H1 (cell line): Measurements from ENCODE around the gene LY6G6D. TPM values are rescaled to one million over a fixed set of nuclear protein-coding genes. Genes with fewer than 3 reads are reported as not detected.

Source experiments
- SP1 ChIP-seq: IDR thresholded peaks from 2 replicates; pipeline ENCODE4 v1.6.1; 2011; ENCODE audit warnings: low read depth, low read length
- TAF1 ChIP-seq: IDR thresholded peaks from 2 replicates; pipeline ENCODE4 v1.6.1; 2011; ENCODE audit warnings: mild to moderate bottlenecking, low read depth, low read length
- TBP ChIP-seq: IDR thresholded peaks from 2 replicates; pipeline ENCODE4 v1.6.1; 2011; ENCODE audit warnings: low read depth, low read length, improper control_type of control experiment
- YY1 ChIP-seq: IDR thresholded peaks from 2 replicates; pipeline ENCODE4 v1.6.1; 2011; ENCODE audit warnings: low read depth, mild to moderate bottlenecking, low read length
- polyA plus RNA-seq, 7 experiments: library from polyadenylated mRNA; depleted of rRNA in 3 of 7; stranded (reverse) in 5 of 7; unstranded in 2 of 7; fragments of >200 nt in 5 of 7; fragments of 200-250 nt in 2 of 7; gene quantifications; 1 replicate in 5 of 7; 2 replicates in 1 of 7; 4 replicates in 1 of 7; pipeline versions ENCODE4 v1.2.1 to v1.2.3, GENCODE V29; 2011 to 2013; ENCODE audit warnings: missing spikeins in 2 of 7, mixed read lengths in 2 of 7
- total RNA-seq: library from RNA; stranded (reverse); fragmentation: NEBNext Ultra II Directional; extraction: Animal tissue kit (Norgen Biotek cat#: 25700); gene quantifications from 2 replicates; pipeline ENCODE4 v1.2.1, GENCODE V29; 2021

The LY6G6D gene
- total and polyA plus RNA-seq, 2 of the 8 experiments (the other 6 are each of a cell fraction or from before 2014, with no cell fraction given), result 1.8 TPM; not detected in 1

- TF ChIP-seq SP1, result no peak
- TF ChIP-seq YY1, result no peak
- TF ChIP-seq TAF1, result no peak
- no peak for TF ChIP-seq TBP
- TF ChIP-seq, all 59 proteins: peak for 3
Measured at GRCh38 chr6:31737991-31738979, 23.1 kb downstream of the LY6G6D start (continued).
